Suprapubic skin (tissue), 4 donors: Measurements from ENCODE around the gene DCTN2. TPM values are rescaled to one million over a fixed set of nuclear protein-coding genes. Genes with fewer than 3 reads are reported as not detected.

Experiments
- DNase-seq, 2 donors: peaks; one replicate each; pipeline ENCODE4 v3.0.0-alpha.2; 2019; ENCODE audit warnings: low spot score in 2 of 2
- H3K27ac ChIP-seq: fragments of 200-600 bp; sonication (generic); one replicate; pipeline ENCODE4 v1.5.1; 2019
- H3K27me3 ChIP-seq: fragments of 200-600 bp; sonication (generic); one replicate; pipeline ENCODE4 v1.5.1; 2019
- H3K36me3 ChIP-seq: fragments of 200-600 bp; sonication (generic); one replicate; pipeline ENCODE4 v1.5.1; 2019
- H3K4me1 ChIP-seq: fragments of 200-600 bp; sonication (generic); one replicate; pipeline ENCODE4 v1.5.1; 2019
- H3K4me3 ChIP-seq: fragments of 200-600 bp; sonication (generic); one replicate; pipeline ENCODE4 v1.5.1; 2019; ENCODE audit warnings: mild to moderate bottlenecking
- H3K9me3 ChIP-seq: fragments of 200-600 bp; sonication (generic); one replicate; pipeline ENCODE4 v1.5.1; 2019
- CTCF ChIP-seq, 2 donors: fragments of 200-600 bp in 1 of 2; fragments of 450-650 bp in 1 of 2; sonication (generic) in 1 of 2; IDR thresholded peaks; one replicate each; pipeline ENCODE4 v1.5.1; 2016 to 2019; ENCODE audit warnings: antibody characterized with exemption in 2 of 2, mild to moderate bottlenecking in 1 of 2, moderate library complexity in 1 of 2
- EP300 ChIP-seq: sonication (generic); formaldehyde crosslinking; IDR thresholded peaks from one replicate; pipeline ENCODE4 v1.6.1; 2017; ENCODE audit warnings: antibody characterized with exemption
- POLR2A ChIP-seq, 2 donors: fragments of 450-650 bp; IDR thresholded peaks; one replicate each; pipeline ENCODE4 v1.6.1; 2017; ENCODE audit warnings: antibody characterized with exemption in 2 of 2, mild to moderate bottlenecking in 2 of 2, moderate library complexity in 2 of 2
- POLR2AphosphoS5 ChIP-seq, 3 donors: sonication (generic); formaldehyde crosslinking; IDR thresholded peaks; one replicate each; pipeline ENCODE4 v1.6.1; 2017; ENCODE audit warnings: antibody characterized with exemption in 3 of 3
- WGBS: methylation state at CpG from one replicate; pipeline ENCODE4 v1.1.5; 2018; 5-methylcytosine and 5-hydroxymethylcytosine counted together
- total RNA-seq, 4 donors: library from RNA; depleted of rRNA; stranded (reverse); fragments of >200 nt; gene quantifications; one replicate each; pipeline ENCODE4 v1.1.0, GENCODE V29; 2016

Gene DCTN2
- total RNA-seq, 4 donors from 2014 or later = 152 to 242 (median 185) TPM

GRCh38 chr12:57543581-57543980, 3.4 kb downstream of the DCTN2 start:
- no peak for DNase-seq
- Histone ChIP-seq H3K27me3 (peaks cover 8% of the 10 kb centered on the region), H3K36me3 (peaks cover 34% of the 10 kb centered on the region), H3K4me3 (no peak overlapping the region), H3K9me3 (no peaks in the 10 kb centered on the region), H3K27ac (no peak overlapping the region), H3K4me1 (peaks cover 25% of the 10 kb centered on the region)
- WGBS = 91% methylated on average over 2 of the region's 2 CpGs
- no peak for TF ChIP-seq POLR2AphosphoS5 (IDR thresholded peaks at IDR 0.05)
- no peak for TF ChIP-seq CTCF (IDR thresholded peaks at IDR 0.05)
- TF ChIP-seq POLR2A (IDR thresholded peaks at IDR 0.05) = no peak
- TF ChIP-seq EP300 = no peak

GRCh38 chr12:57541717-57542116, 5.3 kb downstream of the DCTN2 start:
- peaks cover 48% of the 10 kb centered on the region for H3K36me3 ChIP-seq

GRCh38 chr12:57541001-57541400, 6.0 kb downstream of the DCTN2 start:
- TF ChIP-seq EP300 = no peak
- no peak for TF ChIP-seq POLR2A (IDR thresholded peaks at IDR 0.05)
- TF ChIP-seq POLR2AphosphoS5 (IDR thresholded peaks at IDR 0.05) = no peak
- no peak for TF ChIP-seq CTCF (IDR thresholded peaks at IDR 0.05)
- H3K4me3 ChIP-seq = no peak overlapping the region
- H3K9me3 ChIP-seq = no peaks in the 10 kb centered on the region
- WGBS = 53% methylated on average over 2 of the region's 2 CpGs
- H3K4me1 ChIP-seq = peaks cover 13% of the 10 kb centered on the region
- H3K27ac ChIP-seq = no peak overlapping the region
- peaks cover 54% of the 10 kb centered on the region for H3K36me3 ChIP-seq
- DNase-seq = peak in 1 of 2 donors; percentile 8
- no peaks in the 10 kb centered on the region for H3K27me3 ChIP-seq

More at GRCh38 chr12:57541717-57542116, 5.3 kb downstream of the DCTN2 start:
- peak in 1 of 2 donors; percentile 21 for DNase-seq
- H3K4me3 ChIP-seq = no peak overlapping the region
- H3K27ac ChIP-seq = no peak overlapping the region
- TF ChIP-seq POLR2A (IDR thresholded peaks at IDR 0.05) (no peak), POLR2AphosphoS5 (IDR thresholded peaks at IDR 0.05) (no peak), EP300 (no peak), CTCF (IDR thresholded peaks at IDR 0.05) (no peak)
- H3K9me3 ChIP-seq = no peaks in the 10 kb centered on the region
- 80% methylated on average over 2 of the region's 2 CpGs for WGBS
- peaks cover 20% of the 10 kb centered on the region for H3K4me1 ChIP-seq
- H3K27me3 ChIP-seq = no peaks in the 10 kb centered on the region

- no peaks in the 10 kb centered on the region for H3K4me1 ChIP-seq
- WGBS = 86% methylated on average over 5 of the region's 5 CpGs
- DNase-seq = peak in 1 of 2 donors; percentile 23
- H3K27ac ChIP-seq = no peak overlapping the region
- no peaks in the 10 kb centered on the region for H3K9me3 ChIP-seq
- TF ChIP-seq EP300 (no peak), POLR2AphosphoS5 (IDR thresholded peaks at IDR 0.05) (no peak), CTCF (IDR thresholded peaks at IDR 0.05) (no peak), POLR2A (IDR thresholded peaks at IDR 0.05) (no peak)
- H3K27me3 ChIP-seq = no peaks in the 10 kb centered on the region
- H3K4me3 ChIP-seq = no peak overlapping the region
- peaks cover 70% of the 10 kb centered on the region for H3K36me3 ChIP-seq
Observed at GRCh38 chr12:57539134-57539768, 7.7 kb downstream of the DCTN2 start.

GRCh38 chr12:57536597-57536942, 10.4 kb downstream of the DCTN2 start:
- Histone ChIP-seq H3K4me3 (no peak overlapping the region), H3K36me3 (peaks cover 83% of the 10 kb centered on the region), H3K9me3 (no peaks in the 10 kb centered on the region), H3K27me3 (no peaks in the 10 kb centered on the region), H3K27ac (no peak overlapping the region), H3K4me1 (no peaks in the 10 kb centered on the region)
- TF ChIP-seq CTCF (IDR thresholded peaks at IDR 0.05) (no peak), POLR2A (IDR thresholded peaks at IDR 0.05) (no peak), EP300 (no peak), POLR2AphosphoS5 (IDR thresholded peaks at IDR 0.05) (no peak)
- WGBS = 100% methylated on average over 1 of the region's 1 CpG
- DNase-seq = no peak
